Muscle layer of colon (tissue), 2 donors: ENCODE data around the gene BTNL8.

Experiments
- H3K27ac ChIP-seq: one replicate; pipeline ENCODE4 v1.7.0; 2013; ENCODE audit warnings: low read depth, mild to moderate bottlenecking, low read length, moderate library complexity
- H3K27me3 ChIP-seq, 2 donors: one replicate each; pipeline ENCODE4 v1.7.0; 2013; ENCODE audit warnings: low read length in 2 of 2, mild to moderate bottlenecking in 2 of 2; ENCODE audit not compliant: insufficient read depth in 2 of 2, control insufficient read depth in 1 of 2
- H3K36me3 ChIP-seq: one replicate; pipeline ENCODE4 v1.7.0; 2013; ENCODE audit warnings: mild to moderate bottlenecking, low read length; ENCODE audit not compliant: insufficient read depth
- H3K4me1 ChIP-seq: one replicate; pipeline ENCODE4 v1.7.0; 2013; ENCODE audit warnings: mild to moderate bottlenecking, low read length; ENCODE audit not compliant: insufficient read depth
- H3K4me3 ChIP-seq, 2 donors: one replicate each; pipeline ENCODE4 v1.7.0; 2013; ENCODE audit warnings: low read length in 2 of 2, low read depth in 1 of 2, mild to moderate bottlenecking in 1 of 2, moderate library complexity in 1 of 2
- H3K9ac ChIP-seq: one replicate; pipeline ENCODE4 v1.7.0; 2013; ENCODE audit warnings: low read length
- H3K9me3 ChIP-seq: one replicate; pipeline ENCODE4 v1.7.0; 2013; ENCODE audit warnings: mild to moderate bottlenecking, low read length
- donor health status: abdominal sarcoma.
- donor health status: Adenocarcinoma of cecum.

BTNL8 gene

DNA sequence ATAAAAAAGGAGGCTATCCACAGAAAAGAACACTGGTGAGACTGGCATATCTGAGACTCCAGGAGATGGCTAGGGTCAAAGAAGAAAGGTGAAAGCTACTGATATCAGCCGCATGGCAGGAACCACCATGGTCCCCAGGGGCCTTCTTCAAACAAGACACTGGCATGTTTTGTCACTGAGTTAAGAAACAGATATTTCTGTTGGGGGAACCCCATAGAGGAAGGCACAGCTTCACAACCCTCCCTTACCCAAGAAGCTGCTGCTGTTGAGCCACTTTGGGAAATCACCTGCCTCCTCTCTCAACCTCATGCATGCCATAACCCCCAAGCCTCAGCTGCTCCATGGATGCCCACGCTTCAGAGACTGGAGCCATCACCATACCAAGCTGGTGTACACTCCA lies 76.4 kb downstream of the BTNL8 start:
- Histone ChIP-seq H3K4me1 (no peaks in the 10 kb centered on the region), H3K9ac (no peak overlapping the region), H3K36me3 (no peaks in the 10 kb centered on the region), H3K9me3 (no peaks in the 10 kb centered on the region), H3K4me3 (no peak overlapping the region), H3K27ac (no peak overlapping the region), H3K27me3 (no peaks in the 10 kb centered on the region)

DNA sequence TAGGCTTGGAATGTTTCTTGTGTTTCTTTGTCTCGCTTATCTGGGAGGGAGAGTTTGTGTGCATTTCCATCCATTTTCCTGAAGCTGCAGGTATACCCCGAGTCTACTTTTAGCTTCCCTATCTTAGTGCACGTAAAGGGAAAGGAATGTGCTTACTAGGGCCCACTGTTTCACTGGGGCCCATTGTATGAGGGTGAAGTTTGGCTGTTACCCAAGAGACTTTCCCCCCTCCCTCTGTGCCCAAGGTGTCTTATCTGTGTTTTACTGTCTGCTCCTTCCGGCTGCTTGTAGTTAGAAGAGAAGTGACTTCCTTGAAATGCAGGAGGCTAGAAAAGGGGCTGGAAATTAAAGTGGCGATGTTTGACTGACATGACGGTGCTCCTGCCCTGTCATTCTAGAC lies 77.6 kb downstream of the BTNL8 start:
- H3K9me3 ChIP-seq = no peaks in the 10 kb centered on the region
- no peaks in the 10 kb centered on the region for H3K27me3 ChIP-seq
- H3K9ac ChIP-seq = no peak overlapping the region
- no peak overlapping the region for H3K4me3 ChIP-seq
- H3K4me1 ChIP-seq = no peaks in the 10 kb centered on the region
- no peak overlapping the region for H3K27ac ChIP-seq
- no peaks in the 10 kb centered on the region for H3K36me3 ChIP-seq

GRCh38 chr5:180977852-180978251 lies 78.9 kb downstream of the BTNL8 start:
- no peaks in the 10 kb centered on the region for H3K4me1 ChIP-seq
- no peak overlapping the region for H3K9ac ChIP-seq
- H3K27ac ChIP-seq = no peak overlapping the region
- no peaks in the 10 kb centered on the region for H3K36me3 ChIP-seq
- H3K9me3 ChIP-seq = no peaks in the 10 kb centered on the region
- no peak overlapping the region for H3K4me3 ChIP-seq
- no peaks in the 10 kb centered on the region for H3K27me3 ChIP-seq

- Histone ChIP-seq H3K9me3 (no peaks in the 10 kb centered on the region), H3K4me1 (no peaks in the 10 kb centered on the region), H3K36me3 (no peaks in the 10 kb centered on the region), H3K4me3 (no peak overlapping the region), H3K27ac (no peak overlapping the region), H3K27me3 (no peaks in the 10 kb centered on the region), H3K9ac (no peak overlapping the region)
These were observed 83.2 kb downstream of the BTNL8 start for GRCh38 chr5:180982008-180982741.

DNA sequence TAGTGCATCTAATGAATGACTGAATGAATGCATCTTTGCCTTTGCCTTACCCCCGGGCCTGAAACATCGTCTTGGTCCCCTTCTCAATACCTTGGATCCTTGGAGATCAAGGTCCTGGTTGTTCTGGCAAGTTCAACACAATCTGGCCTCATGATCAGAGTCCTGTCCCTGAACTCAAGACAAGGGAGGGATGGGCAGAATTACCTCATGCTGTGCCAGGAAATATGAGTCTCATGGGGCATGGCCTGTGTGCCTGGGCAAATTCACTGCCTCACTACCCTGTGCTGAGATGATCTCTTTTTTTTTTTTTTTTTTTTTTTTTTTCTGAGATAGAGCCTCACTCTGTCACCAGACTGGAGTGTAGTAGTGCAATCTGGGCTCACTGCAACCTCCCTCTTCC lies 89.1 kb downstream of the BTNL8 start:
- Histone ChIP-seq H3K9me3 (no peaks in the 10 kb centered on the region), H3K27ac (no peak overlapping the region), H3K4me1 (no peaks in the 10 kb centered on the region), H3K27me3 (peaks cover 0 to 3% of the 10 kb centered on the region in 2 donors), H3K36me3 (no peaks in the 10 kb centered on the region), H3K9ac (no peak overlapping the region), H3K4me3 (no peak overlapping the region)

GRCh38 chr5:180988592-180988991 lies 89.6 kb downstream of the BTNL8 start, which contains the start of gene BTNL3:
BTNL3 (plus strand) TSS chr5:180988846; CDS start chr5:180989029, 183 bp downstream.
- Histone ChIP-seq H3K27me3 (peaks cover 0 to 3% of the 10 kb centered on the region in 2 donors), H3K27ac (no peak within 1 kb of the TSS), H3K9ac (no peak within 1 kb of the TSS), H3K4me3 (no peak within 1 kb of the TSS), H3K4me1 (no peaks in the 10 kb centered on the region), H3K36me3 (no peaks in the 10 kb centered on the region), H3K9me3 (no peaks in the 10 kb centered on the region)

DNA sequence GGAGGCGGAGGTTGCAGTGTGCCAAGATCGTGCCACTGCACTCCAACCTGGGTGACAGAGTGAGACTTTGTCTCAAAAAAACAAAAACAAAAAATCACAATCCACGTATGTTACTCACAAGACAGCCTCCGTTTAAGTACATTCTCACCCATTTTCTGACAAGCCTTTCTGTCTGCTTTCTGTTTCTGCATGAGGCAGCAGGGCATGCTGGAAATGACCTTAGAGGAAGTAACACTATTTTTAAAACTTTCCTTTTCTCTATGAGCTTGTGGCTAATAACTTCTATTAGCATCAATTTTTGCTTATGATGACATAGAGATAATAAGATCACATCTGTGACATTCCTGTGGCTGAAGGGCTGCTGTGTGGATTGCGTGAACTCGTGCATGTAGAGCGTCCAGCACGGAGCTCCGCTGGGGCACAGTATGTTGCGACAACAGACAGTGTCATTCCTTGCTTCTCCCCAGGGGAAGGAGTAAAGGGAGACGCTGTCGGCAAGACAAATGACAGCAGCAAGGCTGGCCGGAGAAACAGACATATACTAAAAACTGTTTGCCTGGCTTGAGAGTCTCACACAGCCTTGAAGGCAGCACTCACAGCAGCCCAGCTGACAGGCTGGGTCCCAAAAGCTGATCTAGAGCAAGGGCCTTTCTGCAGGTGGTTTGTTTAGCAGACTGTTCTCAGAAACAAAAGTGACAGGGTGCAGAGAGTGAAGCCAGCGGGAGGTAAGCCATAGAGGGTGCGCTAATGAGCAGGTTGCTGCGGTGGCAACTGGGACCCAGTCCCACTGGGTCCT lies 91.3 kb downstream of the BTNL8 start:
- H3K4me1 ChIP-seq = no peaks in the 10 kb centered on the region
- H3K9me3 ChIP-seq = no peaks in the 10 kb centered on the region
- H3K36me3 ChIP-seq = no peaks in the 10 kb centered on the region
- no peak overlapping the region for H3K27ac ChIP-seq
- peaks cover 0 to 3% of the 10 kb centered on the region in 2 donors for H3K27me3 ChIP-seq
- no peak overlapping the region for H3K4me3 ChIP-seq
- H3K9ac ChIP-seq = no peak overlapping the region

GRCh38 chr5:180990882-180991242 lies 91.9 kb downstream of the BTNL8 start:
- H3K27ac ChIP-seq = no peak overlapping the region
- no peak overlapping the region for H3K9ac ChIP-seq
- H3K9me3 ChIP-seq = no peaks in the 10 kb centered on the region
- H3K4me3 ChIP-seq = no peak overlapping the region
- no peaks in the 10 kb centered on the region for H3K4me1 ChIP-seq
- peaks cover 0 to 3% of the 10 kb centered on the region in 2 donors for H3K27me3 ChIP-seq
- no peaks in the 10 kb centered on the region for H3K36me3 ChIP-seq
